Measurements from ENCODE around the gene HOXD10.

HOXD10 gene

GRCh38 chr2:176083796-176084261 lies 32.7 kb upstream of the HOXD10 start, which contains the start of gene EVX2:
TSS of gene EVX2 (minus strand) at chr2:176083962. CDS start at chr2:176083776, 186 bp downstream.
- H3K4me3 ChIP-seq (ENCODE audit: low read length), result no peak within 1 kb of the TSS
- peaks cover 94% of the 10 kb centered on the region for H3K27me3 ChIP-seq (ENCODE audit: control insufficient read depth, insufficient read depth, low read length)
- no peaks in the 10 kb centered on the region for H3K36me3 ChIP-seq (ENCODE audit: control insufficient read depth, insufficient read depth, low read length)
- no peak within 1 kb of the TSS for H3K27ac ChIP-seq (ENCODE audit: low read length)
- WGBS (ENCODE audit: insufficient coverage, insufficient read length), result no CpG with 5 or more reads among the region's 27 CpGs
- DNase-seq (ENCODE audit: low read depth, low spot score), result no peak
- no peaks in the 10 kb centered on the region for H3K9me3 ChIP-seq (ENCODE audit: control insufficient read depth, insufficient read depth, low read length)
- H3K4me1 ChIP-seq (ENCODE audit: control insufficient read depth, insufficient read depth, low read length), result peaks cover 7% of the 10 kb centered on the region

GRCh38 chr2:176084611-176085119 lies 31.9 kb upstream of the HOXD10 start:
- H3K27me3 ChIP-seq (ENCODE audit: control insufficient read depth, insufficient read depth, low read length), result peaks cover 94% of the 10 kb centered on the region
- DNase-seq (ENCODE audit: low read depth, low spot score), result no peak
- no peak overlapping the region for H3K4me3 ChIP-seq (ENCODE audit: low read length)
- no CpG with 5 or more reads among the region's 26 CpGs for WGBS (ENCODE audit: insufficient coverage, insufficient read length)
- no peak overlapping the region for H3K27ac ChIP-seq (ENCODE audit: low read length)
- peaks cover 7% of the 10 kb centered on the region for H3K4me1 ChIP-seq (ENCODE audit: control insufficient read depth, insufficient read depth, low read length)
- H3K36me3 ChIP-seq (ENCODE audit: control insufficient read depth, insufficient read depth, low read length), result no peaks in the 10 kb centered on the region
- no peaks in the 10 kb centered on the region for H3K9me3 ChIP-seq (ENCODE audit: control insufficient read depth, insufficient read depth, low read length)

DNA sequence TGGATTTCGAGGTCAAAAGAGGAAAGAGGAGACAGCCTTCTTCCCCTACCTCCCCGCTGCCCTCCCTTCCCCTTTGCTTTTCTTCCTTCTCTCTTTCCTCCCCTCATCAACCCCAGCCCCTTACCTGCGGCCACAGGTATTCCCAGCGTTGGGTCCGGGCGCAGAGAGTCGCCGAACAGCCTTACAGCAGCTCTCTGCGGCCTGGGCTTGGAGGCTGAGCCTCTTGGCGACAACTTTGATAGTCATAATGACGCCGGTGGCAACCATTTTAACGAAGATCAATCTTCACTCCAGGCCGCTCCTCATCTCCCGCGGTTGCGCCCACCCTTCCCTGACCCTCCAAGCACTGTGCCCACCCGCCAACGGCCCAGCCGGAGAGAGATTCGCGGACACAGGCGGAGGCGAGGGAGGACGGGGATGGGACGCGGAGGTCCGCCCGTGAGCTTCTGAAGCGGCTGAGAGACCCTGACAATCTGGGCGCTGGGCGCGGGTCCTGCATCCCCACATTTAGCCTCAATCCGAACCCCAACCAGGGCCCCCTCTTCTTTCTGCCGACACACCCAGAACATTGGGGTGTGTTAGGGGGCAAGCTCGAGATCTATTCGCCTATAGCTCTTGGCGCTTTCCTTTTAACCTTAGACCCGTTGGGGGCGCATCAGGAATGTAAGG lies 31.3 kb upstream of the HOXD10 start:
- Histone ChIP-seq H3K9me3 (ENCODE audit: control insufficient read depth, insufficient read depth, low read length) (no peaks in the 10 kb centered on the region), H3K4me3 (ENCODE audit: low read length) (peak overlapping the region; percentile 0; the same call in 1 of the 2 replicates), H3K27me3 (ENCODE audit: control insufficient read depth, insufficient read depth, low read length) (peaks cover 99% of the 10 kb centered on the region), H3K36me3 (ENCODE audit: control insufficient read depth, insufficient read depth, low read length) (no peaks in the 10 kb centered on the region), H3K27ac (ENCODE audit: low read length) (no peak overlapping the region), H3K4me1 (ENCODE audit: control insufficient read depth, insufficient read depth, low read length) (peaks cover 7% of the 10 kb centered on the region)
- WGBS (ENCODE audit: insufficient coverage, insufficient read length), result no CpG with 5 or more reads among the region's 40 CpGs
- DNase-seq (ENCODE audit: low read depth, low spot score), result no peak

- Histone ChIP-seq H3K4me1 (ENCODE audit: control insufficient read depth, insufficient read depth, low read length) (peaks cover 7% of the 10 kb centered on the region), H3K27ac (ENCODE audit: low read length) (no peak overlapping the region), H3K9me3 (ENCODE audit: control insufficient read depth, insufficient read depth, low read length) (no peaks in the 10 kb centered on the region), H3K36me3 (ENCODE audit: control insufficient read depth, insufficient read depth, low read length) (no peaks in the 10 kb centered on the region), H3K27me3 (ENCODE audit: control insufficient read depth, insufficient read depth, low read length) (peaks cover 99% of the 10 kb centered on the region), H3K4me3 (ENCODE audit: low read length) (no peak overlapping the region)
- WGBS (ENCODE audit: insufficient coverage, insufficient read length), result no CpG with 5 or more reads among the region's 46 CpGs
- no peak for DNase-seq (ENCODE audit: low read depth, low spot score)
Measured at GRCh38 chr2:176085861-176086771, 30.5 kb upstream of the HOXD10 start.

- H3K27ac ChIP-seq (ENCODE audit: low read length), result no peak overlapping the region
- H3K36me3 ChIP-seq (ENCODE audit: control insufficient read depth, insufficient read depth, low read length), result no peaks in the 10 kb centered on the region
- peaks cover 96% of the 10 kb centered on the region for H3K27me3 ChIP-seq (ENCODE audit: control insufficient read depth, insufficient read depth, low read length)
- peaks cover 5% of the 10 kb centered on the region for H3K4me1 ChIP-seq (ENCODE audit: control insufficient read depth, insufficient read depth, low read length)
- no peak overlapping the region for H3K4me3 ChIP-seq (ENCODE audit: low read length)
- H3K9me3 ChIP-seq (ENCODE audit: control insufficient read depth, insufficient read depth, low read length), result no peaks in the 10 kb centered on the region
- no peak for DNase-seq (ENCODE audit: low read depth, low spot score)
- WGBS (ENCODE audit: insufficient coverage, insufficient read length), result no CpG with 5 or more reads among the region's 29 CpGs
Measured at GRCh38 chr2:176087330-176088047, 29.1 kb upstream of the HOXD10 start.

- DNase-seq (ENCODE audit: low read depth, low spot score), result no peak
- H3K4me3 ChIP-seq (ENCODE audit: low read length), result no peak overlapping the region; the same call in 1 of the 2 replicates
Measured at GRCh38 chr2:176088048-176088936, 28.3 kb upstream of the HOXD10 start.

DNA sequence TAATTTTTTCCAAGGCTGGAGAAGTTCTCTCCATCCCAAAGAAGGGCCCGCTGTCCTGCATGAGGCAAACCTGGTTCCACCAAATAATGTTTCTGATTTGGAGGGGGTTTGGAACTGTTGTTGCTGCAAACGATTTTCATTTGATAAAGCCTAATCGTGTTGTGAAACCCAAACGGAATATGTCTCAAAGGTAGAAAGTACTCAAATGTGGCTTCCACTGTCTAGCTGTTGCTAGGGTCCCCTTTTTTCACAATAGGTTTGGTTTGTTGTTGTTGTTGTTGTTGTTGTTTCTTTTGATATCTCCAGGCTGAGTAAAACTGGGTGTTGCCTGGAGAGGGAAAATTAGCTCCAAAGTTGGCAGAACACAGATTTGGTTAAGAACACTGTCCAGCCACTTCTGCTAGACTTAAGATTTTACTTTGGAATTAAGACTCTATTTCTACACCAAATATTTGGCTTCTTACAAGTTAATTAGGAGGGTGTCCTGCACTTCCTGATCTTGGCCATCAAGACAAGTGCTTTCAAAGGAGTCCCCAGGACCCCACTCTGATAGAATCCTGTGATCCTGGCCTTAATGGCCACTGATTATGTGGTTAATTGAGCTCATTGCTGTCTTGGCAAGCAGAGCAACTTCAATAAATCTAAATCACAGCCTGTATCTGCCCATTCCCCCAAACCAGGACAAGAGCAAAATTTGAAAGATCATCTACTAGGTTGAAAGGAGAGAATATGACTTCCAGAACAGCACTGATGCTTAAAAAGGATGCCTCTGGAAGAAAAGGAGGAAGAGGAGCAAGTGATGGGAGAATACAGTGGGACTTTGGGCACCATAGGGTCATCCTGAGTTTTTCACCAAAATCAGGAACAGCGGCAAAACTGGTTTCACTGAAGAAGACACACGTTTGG lies 27.4 kb upstream of the HOXD10 start:
- Histone ChIP-seq H3K4me1 (ENCODE audit: control insufficient read depth, insufficient read depth, low read length) (peaks cover 6% of the 10 kb centered on the region), H3K27me3 (ENCODE audit: control insufficient read depth, insufficient read depth, low read length) (peaks cover 91% of the 10 kb centered on the region), H3K27ac (ENCODE audit: low read length) (no peak overlapping the region), H3K36me3 (ENCODE audit: control insufficient read depth, insufficient read depth, low read length) (no peaks in the 10 kb centered on the region), H3K9me3 (ENCODE audit: control insufficient read depth, insufficient read depth, low read length) (no peaks in the 10 kb centered on the region), H3K4me3 (ENCODE audit: low read length) (no peak overlapping the region)
- no peak for DNase-seq (ENCODE audit: low read depth, low spot score)
- WGBS (ENCODE audit: insufficient coverage, insufficient read length), result no CpG with 5 or more reads among the region's 6 CpGs

More at GRCh38 chr2:176088048-176088936, 28.3 kb upstream of the HOXD10 start:
- Histone ChIP-seq H3K4me1 (ENCODE audit: control insufficient read depth, insufficient read depth, low read length) (peaks cover 6% of the 10 kb centered on the region), H3K9me3 (ENCODE audit: control insufficient read depth, insufficient read depth, low read length) (no peaks in the 10 kb centered on the region), H3K27ac (ENCODE audit: low read length) (no peak overlapping the region), H3K27me3 (ENCODE audit: control insufficient read depth, insufficient read depth, low read length) (peaks cover 91% of the 10 kb centered on the region), H3K36me3 (ENCODE audit: control insufficient read depth, insufficient read depth, low read length) (no peaks in the 10 kb centered on the region)
- no CpG with 5 or more reads among the region's 49 CpGs for WGBS (ENCODE audit: insufficient coverage, insufficient read length)

DNA sequence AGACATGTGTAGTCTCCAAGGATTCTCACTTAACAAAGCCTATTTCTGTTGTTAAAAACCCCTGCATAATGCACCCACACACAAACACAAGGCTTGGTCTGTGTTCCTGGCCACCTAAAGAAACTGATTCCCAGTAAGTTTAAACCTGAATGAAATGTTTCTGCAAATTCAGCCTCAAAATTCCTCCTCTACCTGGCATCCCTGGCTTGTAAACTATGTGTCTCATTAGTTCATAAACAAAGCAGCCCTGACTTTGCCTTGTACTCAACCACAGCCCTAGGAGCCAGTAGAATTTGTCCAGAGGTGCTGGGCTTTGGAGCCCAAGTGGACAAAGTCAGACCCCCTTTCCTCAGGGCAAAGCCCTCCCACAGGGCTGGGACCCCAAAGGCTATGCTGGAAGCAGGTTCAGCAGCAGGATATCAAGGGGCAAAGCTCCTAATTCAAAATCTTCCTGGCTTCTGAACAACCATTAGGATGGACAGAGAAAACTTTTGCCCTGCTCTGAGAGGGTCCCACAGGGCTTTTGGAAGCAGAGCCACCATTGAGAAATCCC lies 26.7 kb upstream of the HOXD10 start:
- Histone ChIP-seq H3K4me3 (ENCODE audit: low read length) (no peak overlapping the region), H3K36me3 (ENCODE audit: control insufficient read depth, insufficient read depth, low read length) (no peaks in the 10 kb centered on the region), H3K27me3 (ENCODE audit: control insufficient read depth, insufficient read depth, low read length) (peaks cover 90% of the 10 kb centered on the region), H3K9me3 (ENCODE audit: control insufficient read depth, insufficient read depth, low read length) (no peaks in the 10 kb centered on the region), H3K4me1 (ENCODE audit: control insufficient read depth, insufficient read depth, low read length) (peaks cover 6% of the 10 kb centered on the region), H3K27ac (ENCODE audit: low read length) (no peak overlapping the region)
- no peak for DNase-seq (ENCODE audit: low read depth, low spot score)

- Histone ChIP-seq H3K36me3 (ENCODE audit: control insufficient read depth, insufficient read depth, low read length) (no peaks in the 10 kb centered on the region), H3K4me3 (ENCODE audit: low read length) (no peak overlapping the region), H3K27ac (ENCODE audit: low read length) (no peak overlapping the region), H3K27me3 (ENCODE audit: control insufficient read depth, insufficient read depth, low read length) (peaks cover 87% of the 10 kb centered on the region), H3K4me1 (ENCODE audit: control insufficient read depth, insufficient read depth, low read length) (peaks cover 4% of the 10 kb centered on the region; the same call in 1 of the 2 replicates), H3K9me3 (ENCODE audit: control insufficient read depth, insufficient read depth, low read length) (no peaks in the 10 kb centered on the region)
- DNase-seq (ENCODE audit: low read depth, low spot score), result no peak
- WGBS (ENCODE audit: insufficient coverage, insufficient read length), result no CpG with 5 or more reads among the region's 5 CpGs
Measured at GRCh38 chr2:176090862-176091261, 25.7 kb upstream of the HOXD10 start.

Data from iPS DF 6.9 (cell line).